Activated gamma-delta T cell (primary cell): ENCODE results near the gene GGTA1.

Experiments
- DNase-seq: peaks from one replicate; lab custom pipeline; 2025; lab: John Stamatoyannopoulos, UW

GGTA1 gene

GRCh38 chr9:121499177-121499426 is 542 bp downstream of the GGTA1 start:
- DNase-seq, result no peak

- DNase-seq, result no peak
Observed at GRCh38 chr9:121498487-121499176, 1.0 kb downstream of the GGTA1 start.

- DNase-seq, result no peak
Observed at GRCh38 chr9:121498150-121498486, 1.5 kb downstream of the GGTA1 start.

GRCh38 chr9:121495976-121496375 is 3.7 kb downstream of the GGTA1 start:
- no peak for DNase-seq

GRCh38 chr9:121494192-121494591 is 5.5 kb downstream of the GGTA1 start:
- DNase-seq, result no peak

- no peak for DNase-seq
Observed at GRCh38 chr9:121491111-121491510, 8.5 kb downstream of the GGTA1 start.

- DNase-seq, result no peak
Observed at GRCh38 chr9:121489344-121489743, 10.3 kb downstream of the GGTA1 start.

- no peak for DNase-seq
Observed at GRCh38 chr9:121486043-121486442, 13.6 kb downstream of the GGTA1 start.

- DNase-seq, result no peak
Observed at GRCh38 chr9:121485623-121486022, 14.0 kb downstream of the GGTA1 start.

GRCh38 chr9:121484651-121485446 is 14.8 kb downstream of the GGTA1 start:
- DNase-seq, result no peak

GRCh38 chr9:121483473-121484031 is 16.1 kb downstream of the GGTA1 start:
- no peak for DNase-seq

- no peak for DNase-seq
Observed at GRCh38 chr9:121483049-121483448, 16.6 kb downstream of the GGTA1 start.

- no peak for DNase-seq
Observed at GRCh38 chr9:121478816-121479676, 20.6 kb downstream of the GGTA1 start.

GRCh38 chr9:121476156-121476555 is 23.5 kb downstream of the GGTA1 start:
- no peak for DNase-seq

GRCh38 chr9:121474231-121474947 is 25.3 kb downstream of the GGTA1 start:
- no peak for DNase-seq

- DNase-seq, result no peak
Observed at GRCh38 chr9:121473229-121473628, 26.4 kb downstream of the GGTA1 start.

- no peak for DNase-seq
Observed at GRCh38 chr9:121472446-121472845, 27.2 kb downstream of the GGTA1 start.

- no peak for DNase-seq
Observed at GRCh38 chr9:121466142-121466541, 33.5 kb downstream of the GGTA1 start.

GRCh38 chr9:121464968-121465367 is 34.7 kb downstream of the GGTA1 start:
- no peak for DNase-seq

- no peak for DNase-seq
Observed at GRCh38 chr9:121463026-121463807, 36.4 kb downstream of the GGTA1 start.

GRCh38 chr9:121459513-121459912 is 40.1 kb downstream of the GGTA1 start:
- DNase-seq, result no peak
